Measurements from ENCODE around the gene MEI1. TPM values are rescaled to one million over a fixed set of nuclear protein-coding genes. Genes with fewer than 3 reads are reported as not detected.

MEI1 gene
- total RNA-seq, 1 donor from 2014 or later: 0.16 TPM

- Mint-ChIP-seq H3K4me1 (peaks cover 6% of the 10 kb centered on the region), H3K9me3 (no peaks in the 10 kb centered on the region), H3K36me3 (ENCODE audit: low read depth) (no peaks in the 10 kb centered on the region), H3K4me3 (no peak overlapping the region), H3K27ac (ENCODE audit: unreplicated experiment) (no peak overlapping the region), H3K27me3 (ENCODE audit: low read depth) (no peaks in the 10 kb centered on the region)
- DNase-seq (ENCODE audit: low read depth, low spot score): peak; percentile 64
- peak; percentile 67 for TF ChIP-seq CTCF (conservative IDR thresholded peaks at IDR 0.05)
Observed at GRCh38 chr22:41762980-41763779, 63.9 kb downstream of the MEI1 start.

GRCh38 chr22:41766476-41766875 is 67.2 kb downstream of the MEI1 start:
- H3K27me3 Mint-ChIP-seq (ENCODE audit: low read depth): no peaks in the 10 kb centered on the region
- no peak overlapping the region for H3K27ac Mint-ChIP-seq (ENCODE audit: unreplicated experiment)
- peaks cover 6% of the 10 kb centered on the region for H3K4me1 Mint-ChIP-seq
- H3K9me3 Mint-ChIP-seq: no peaks in the 10 kb centered on the region
- H3K36me3 Mint-ChIP-seq (ENCODE audit: low read depth): no peaks in the 10 kb centered on the region
- no peak for TF ChIP-seq CTCF (conservative IDR thresholded peaks at IDR 0.05)
- no peak for DNase-seq (ENCODE audit: low read depth, low spot score)
- H3K4me3 Mint-ChIP-seq: no peak overlapping the region

DNA sequence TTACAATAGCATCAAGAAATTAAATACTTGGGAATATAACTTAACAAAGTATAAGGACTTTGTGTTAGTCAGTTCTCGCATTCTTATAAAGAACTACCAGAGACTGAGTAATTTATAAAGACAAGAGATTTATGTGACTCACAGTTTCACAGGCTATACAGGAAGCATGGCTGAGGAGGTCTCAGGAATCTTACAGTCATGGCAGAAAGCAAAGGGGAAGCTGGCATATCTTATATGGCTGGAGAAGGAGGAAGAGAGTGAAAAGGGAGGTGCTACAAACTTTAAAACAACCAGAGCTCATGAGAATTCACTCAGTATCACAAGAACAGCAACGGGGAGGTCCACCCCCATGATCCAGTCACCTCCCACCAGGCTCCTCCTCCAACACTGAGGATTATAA is 69.1 kb downstream of the MEI1 start:
- Mint-ChIP-seq H3K27ac (ENCODE audit: unreplicated experiment) (no peak overlapping the region), H3K9me3 (no peaks in the 10 kb centered on the region)
- DNase-seq (ENCODE audit: low read depth, low spot score): no peak

GRCh38 chr22:41770715-41771468 is 71.6 kb downstream of the MEI1 start:
- Mint-ChIP-seq H3K27ac (ENCODE audit: unreplicated experiment) (no peak overlapping the region), H3K9me3 (no peaks in the 10 kb centered on the region), H3K4me3 (no peak overlapping the region), H3K4me1 (no peaks in the 10 kb centered on the region), H3K27me3 (ENCODE audit: low read depth) (no peaks in the 10 kb centered on the region), H3K36me3 (ENCODE audit: low read depth) (no peaks in the 10 kb centered on the region)
- no peak for DNase-seq (ENCODE audit: low read depth, low spot score)
- TF ChIP-seq CTCF (conservative IDR thresholded peaks at IDR 0.05): no peak

More for the DNA sequence above, 69.1 kb downstream of the MEI1 start:
- no peaks in the 10 kb centered on the region for H3K36me3 Mint-ChIP-seq (ENCODE audit: low read depth)
- no peaks in the 10 kb centered on the region for H3K27me3 Mint-ChIP-seq (ENCODE audit: low read depth)
- H3K4me1 Mint-ChIP-seq: no peaks in the 10 kb centered on the region
- H3K4me3 Mint-ChIP-seq: no peak overlapping the region
- no peak for TF ChIP-seq CTCF (conservative IDR thresholded peaks at IDR 0.05)

DNA sequence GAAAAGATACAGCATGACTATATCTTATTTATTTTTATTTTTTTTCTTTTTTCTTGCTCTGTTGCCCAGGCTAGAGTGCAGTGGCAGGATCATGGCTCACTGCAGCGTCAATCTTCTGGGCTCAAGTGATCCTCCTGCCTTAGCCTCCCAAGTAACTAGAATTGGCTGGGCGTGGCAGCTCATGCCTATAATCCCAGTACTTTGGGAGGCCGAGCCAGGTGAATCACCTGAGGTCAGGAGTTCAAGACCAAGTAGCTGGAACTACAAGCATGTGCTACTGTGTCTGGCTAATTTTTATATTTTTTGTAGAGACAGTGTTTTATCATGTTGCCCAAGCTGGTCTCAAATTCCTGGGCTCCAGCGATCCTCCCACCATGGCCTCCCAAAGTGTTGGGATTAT is 72.9 kb downstream of the MEI1 start:
- Mint-ChIP-seq H3K4me3 (no peak overlapping the region), H3K4me1 (no peaks in the 10 kb centered on the region), H3K36me3 (ENCODE audit: low read depth) (no peaks in the 10 kb centered on the region), H3K27ac (ENCODE audit: unreplicated experiment) (no peak overlapping the region), H3K9me3 (no peaks in the 10 kb centered on the region), H3K27me3 (ENCODE audit: low read depth) (no peaks in the 10 kb centered on the region)
- TF ChIP-seq CTCF (conservative IDR thresholded peaks at IDR 0.05): no peak
- no peak for DNase-seq (ENCODE audit: low read depth, low spot score)
